HT1080 (cell line): ENCODE data around the gene CHCHD3. TPM values are rescaled to one million over a fixed set of nuclear protein-coding genes. Genes with fewer than 3 reads are reported as not detected.
A peak's percentile ranks its signal among the peaks of the same experiment; 100 is the strongest.

ENCODE experiments used
- DNase-seq: peaks from one replicate; pipeline ENCODE4 v3.0.0-alpha.2; 2015; ENCODE audit warnings: low read depth
- total RNA-seq: library from RNA; depleted of rRNA; stranded (reverse); fragments of >200 nt; shearing (Covaris generic); gene quantifications from 2 replicates; pipeline ENCODE4 v1.2.3, GENCODE V29; 2014

The CHCHD3 gene
- total RNA-seq, 1 experiment from 2014 or later: 148 TPM

DNA sequence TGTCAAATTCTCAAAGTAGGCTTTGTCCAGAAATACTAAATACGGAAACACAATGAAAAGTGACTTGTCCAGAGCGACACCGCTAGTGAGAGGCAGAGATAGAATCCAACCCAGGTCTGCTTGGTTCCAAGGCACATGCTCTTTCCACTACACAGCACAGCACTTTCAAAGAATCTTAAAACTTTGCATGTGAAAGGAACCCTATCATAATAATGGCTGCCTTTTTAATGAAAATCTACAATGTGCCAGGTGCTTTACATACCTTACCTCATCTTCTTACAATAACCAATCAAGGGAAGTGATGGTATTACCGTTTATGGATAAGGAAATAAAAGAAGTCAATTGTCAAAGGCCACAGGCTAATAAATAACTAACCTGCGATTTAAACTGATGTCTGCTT is 2.6 kb downstream of the CHCHD3 start:
- no peak for DNase-seq

DNA sequence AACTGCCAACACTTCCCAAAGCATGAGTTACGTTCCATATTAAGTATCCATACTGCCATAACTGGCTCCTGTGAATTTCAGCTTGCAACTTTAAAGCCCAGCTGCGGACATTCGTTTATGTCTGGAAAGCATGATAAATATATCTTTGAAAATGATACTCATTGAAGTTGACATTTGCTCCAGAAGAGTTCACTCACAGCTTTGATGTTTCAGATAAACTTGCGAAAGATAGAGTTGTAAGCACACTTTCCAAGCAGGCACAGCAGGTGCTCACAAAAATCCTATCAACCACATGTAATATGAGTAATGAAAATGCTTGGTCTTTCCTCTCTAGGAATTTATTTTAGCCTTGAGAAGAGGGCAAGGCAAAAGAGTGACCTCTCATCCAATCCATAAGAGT is 4.5 kb downstream of the CHCHD3 start:
- no peak for DNase-seq

DNA sequence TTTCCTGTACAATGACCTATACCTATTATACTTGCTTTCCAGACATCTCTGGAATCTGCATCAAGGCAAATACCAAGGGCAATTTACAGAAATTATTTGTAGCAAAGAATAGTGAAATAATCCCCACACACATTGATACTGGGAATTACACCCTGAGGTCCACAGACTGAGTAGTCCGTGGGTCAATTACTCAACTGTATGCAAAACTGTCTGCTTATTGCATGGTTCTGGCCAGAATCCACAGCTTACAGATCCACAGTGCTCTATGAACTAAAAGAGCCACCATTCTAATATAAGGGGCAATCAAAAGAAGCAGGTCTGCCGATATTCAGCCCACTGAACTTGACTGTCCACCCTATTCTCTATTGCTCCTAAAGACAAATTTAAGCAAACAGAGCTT is 5.7 kb downstream of the CHCHD3 start:
- DNase-seq: no peak

DNA sequence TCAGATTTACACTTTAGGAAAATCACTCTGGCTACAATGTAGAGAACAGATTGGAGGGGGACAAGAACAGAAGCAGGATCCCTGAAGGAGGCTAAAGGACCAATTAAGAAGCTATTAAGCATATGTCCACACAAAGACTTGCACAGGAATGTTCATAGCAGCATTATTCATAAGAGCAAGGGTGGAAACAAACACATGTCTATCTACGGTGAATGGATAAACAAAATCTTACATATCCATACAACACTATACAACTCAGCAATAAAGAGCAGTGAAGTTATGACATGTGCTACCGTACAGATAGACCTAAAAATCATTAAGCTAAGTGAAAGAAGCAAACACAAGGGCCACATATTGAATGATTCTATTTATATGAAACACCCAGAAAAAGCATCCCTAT is 10.4 kb downstream of the CHCHD3 start:
- no peak for DNase-seq

DNA sequence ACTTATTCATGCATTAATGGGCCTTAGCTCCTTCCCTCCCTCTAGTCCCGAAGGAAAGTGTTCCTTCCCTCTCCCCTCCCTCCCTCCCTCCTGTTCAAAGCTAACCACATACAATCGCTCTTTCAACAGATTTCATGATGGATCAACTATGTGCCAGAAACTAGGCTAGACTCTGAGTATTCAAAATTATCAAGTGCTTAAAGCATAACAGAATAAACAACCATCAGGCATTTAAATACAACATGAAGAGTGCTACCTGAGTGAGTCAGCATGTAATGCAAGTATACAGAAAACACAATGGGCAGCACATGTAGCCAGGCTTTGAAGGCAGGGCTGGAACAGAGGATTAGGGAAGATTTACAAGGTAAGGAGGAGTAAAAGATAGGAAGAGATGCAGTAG is 11.3 kb downstream of the CHCHD3 start:
- DNase-seq: no peak

DNA sequence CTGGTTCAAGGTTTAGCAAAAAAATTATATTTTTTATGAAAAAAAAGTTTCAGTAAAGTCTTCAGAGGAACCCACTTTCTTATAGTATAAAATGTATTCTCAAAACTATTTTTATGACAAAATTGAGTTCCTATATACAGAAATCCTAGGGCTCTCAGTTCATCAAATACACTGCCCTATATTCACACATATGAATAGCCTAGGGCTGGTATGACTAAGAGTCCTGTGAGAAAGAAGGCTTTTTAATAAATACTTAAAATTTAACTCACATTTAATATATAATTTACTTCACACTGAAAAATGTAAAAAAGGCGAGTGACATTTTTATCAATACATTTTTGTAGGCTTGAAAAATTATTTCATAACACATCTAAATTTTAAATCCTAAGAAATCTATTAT is 16.6 kb downstream of the CHCHD3 start:
- DNase-seq: no peak

DNA sequence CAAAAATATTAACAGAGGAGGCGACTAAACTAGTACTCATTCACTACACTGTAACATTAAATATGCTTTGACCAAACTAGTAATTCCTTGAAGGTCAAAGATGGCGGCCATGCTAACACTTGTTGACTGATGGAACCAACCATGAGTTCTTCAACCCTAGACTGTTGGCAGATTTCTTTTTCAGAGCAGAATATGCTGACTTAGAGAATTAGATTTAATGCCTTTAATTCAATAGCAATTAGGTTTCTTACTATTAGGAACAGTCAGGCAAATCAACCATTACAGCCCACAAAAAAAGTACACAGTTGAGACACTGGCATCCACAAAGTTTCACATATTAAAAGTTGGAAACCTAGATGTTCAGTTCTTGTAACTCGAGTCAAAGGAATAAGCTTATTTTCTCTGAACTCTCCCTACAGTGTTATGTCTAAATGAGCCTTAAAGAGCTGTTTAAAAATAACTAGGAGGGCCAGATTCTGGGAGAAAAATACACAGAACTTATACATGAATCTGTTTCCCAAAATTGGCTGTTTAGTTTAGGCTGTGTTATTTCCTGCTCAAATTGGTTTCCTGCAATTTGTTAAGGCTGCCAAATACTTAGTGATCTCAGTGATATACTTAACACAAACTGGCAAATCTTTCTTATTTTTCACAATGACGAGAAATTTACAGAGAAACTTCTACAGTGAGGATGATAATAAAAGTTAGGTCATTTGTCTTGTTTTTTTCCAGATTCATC is 17.6 kb downstream of the CHCHD3 start:
- no peak for DNase-seq

DNA sequence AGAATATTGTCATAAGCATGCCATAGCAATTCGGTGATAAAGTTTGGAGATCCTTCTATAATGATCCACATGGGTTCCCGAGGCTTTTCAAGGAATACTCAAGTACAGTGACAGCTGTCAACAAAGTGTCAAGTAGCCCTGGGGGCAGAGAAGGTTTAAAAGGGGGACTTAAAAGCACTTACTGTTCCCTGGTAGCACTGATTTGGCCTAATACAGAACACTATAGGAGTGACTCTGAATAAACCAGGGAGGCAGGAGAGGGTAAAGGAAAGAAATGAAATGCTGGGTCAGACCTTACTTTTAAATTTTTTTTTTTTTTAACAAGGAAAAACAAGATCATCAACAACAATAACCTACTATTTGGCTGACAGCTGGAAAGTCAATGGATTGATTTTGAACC is 20.1 kb downstream of the CHCHD3 start:
- DNase-seq: no peak

DNA sequence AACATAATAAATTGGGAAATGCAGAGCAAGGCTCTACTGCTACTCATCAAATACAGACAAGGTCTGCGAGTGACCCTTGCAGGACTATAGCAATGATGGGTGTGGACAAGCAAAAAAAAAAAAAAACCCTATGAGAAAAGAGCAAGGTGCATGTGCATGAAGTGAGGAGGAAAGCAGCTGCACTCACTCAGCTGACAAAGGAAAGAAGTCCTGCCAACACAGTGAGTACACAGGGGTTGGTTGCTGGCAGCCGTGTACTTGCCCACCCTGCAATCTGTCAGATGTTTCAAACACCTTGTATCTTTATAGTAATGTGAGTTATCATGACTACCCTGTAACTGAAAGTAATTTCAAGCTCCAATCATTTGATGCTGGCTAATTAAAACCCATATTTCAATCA is 20.5 kb downstream of the CHCHD3 start:
- no peak for DNase-seq

DNA sequence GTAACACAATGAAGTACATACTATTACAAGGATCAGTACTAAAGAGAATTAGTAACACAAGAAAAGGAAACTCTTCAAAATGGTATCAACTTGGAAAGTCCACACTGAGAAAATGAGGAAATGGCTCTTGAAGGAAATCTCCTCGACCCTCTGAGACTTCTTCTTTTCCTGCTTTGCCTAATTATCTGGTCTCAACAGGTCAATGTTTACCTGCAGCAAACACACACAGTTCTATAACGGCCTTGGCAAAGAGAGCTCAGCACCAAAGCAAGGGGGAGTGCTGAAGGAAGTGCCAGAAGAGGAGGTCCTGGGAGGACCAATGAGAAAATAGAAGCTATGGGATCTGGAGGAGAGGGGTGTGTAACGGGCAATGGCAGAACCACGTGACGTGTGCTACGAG is 21.9 kb downstream of the CHCHD3 start:
- DNase-seq: no peak

DNA sequence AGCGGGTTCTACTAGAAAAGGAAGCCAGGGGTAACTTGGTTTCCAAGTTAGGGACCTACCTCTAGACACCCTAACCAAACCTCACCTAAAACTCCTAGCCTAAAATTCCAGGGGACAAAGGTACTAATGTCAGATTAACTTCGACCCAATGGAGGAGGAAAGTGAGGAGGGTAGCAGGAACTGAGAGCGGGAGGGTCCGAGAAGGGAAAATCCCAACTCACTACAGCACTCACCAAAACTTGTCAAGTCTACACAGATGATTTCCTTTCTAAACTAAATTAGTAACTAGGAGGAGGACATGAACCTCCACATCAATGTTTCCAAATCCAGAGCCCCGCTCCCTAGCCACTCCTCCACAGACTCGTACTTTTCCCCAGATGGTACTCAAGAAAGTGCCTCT is 22.6 kb downstream of the CHCHD3 start:
- no peak for DNase-seq

DNA sequence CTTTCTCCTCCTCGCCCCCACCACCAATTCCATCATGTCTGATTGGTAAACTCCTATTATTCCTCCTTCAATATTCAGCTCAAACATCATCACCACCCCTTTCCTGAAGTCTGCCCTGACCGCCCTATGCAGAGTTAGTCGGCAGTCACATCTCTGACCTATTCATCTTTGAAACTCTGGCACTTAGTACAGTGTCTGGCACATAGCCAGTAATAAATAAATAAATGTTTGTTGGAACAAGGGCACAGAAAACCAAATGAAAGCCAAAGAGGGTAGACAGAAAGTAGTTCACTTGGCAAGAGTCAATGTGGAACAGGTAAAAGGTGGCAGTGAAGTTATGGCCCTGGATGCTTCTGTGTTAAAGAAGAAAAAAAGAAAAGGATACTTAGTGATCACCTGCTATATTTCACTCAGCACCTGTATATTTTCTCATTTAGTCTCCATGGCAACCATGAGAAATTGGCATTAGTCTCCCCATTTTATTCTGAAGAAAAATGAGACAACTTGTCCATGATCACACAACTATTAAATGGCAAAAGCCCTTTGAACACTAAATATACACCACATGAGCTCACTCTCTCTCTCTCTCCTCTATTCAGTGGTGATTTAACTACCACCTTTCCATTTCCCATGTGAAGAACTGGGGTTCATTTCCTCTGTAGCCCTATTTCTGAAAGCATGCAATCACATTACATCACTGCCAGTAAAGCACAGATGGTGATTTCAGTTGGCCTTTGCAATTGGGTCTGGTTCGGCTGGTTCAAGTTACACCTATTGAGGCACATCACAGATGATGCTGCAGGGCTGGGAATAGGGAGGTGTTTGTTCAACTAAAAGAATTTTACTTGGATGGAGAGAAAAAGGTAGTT is 25.3 kb downstream of the CHCHD3 start:
- DNase-seq: no peak

DNA sequence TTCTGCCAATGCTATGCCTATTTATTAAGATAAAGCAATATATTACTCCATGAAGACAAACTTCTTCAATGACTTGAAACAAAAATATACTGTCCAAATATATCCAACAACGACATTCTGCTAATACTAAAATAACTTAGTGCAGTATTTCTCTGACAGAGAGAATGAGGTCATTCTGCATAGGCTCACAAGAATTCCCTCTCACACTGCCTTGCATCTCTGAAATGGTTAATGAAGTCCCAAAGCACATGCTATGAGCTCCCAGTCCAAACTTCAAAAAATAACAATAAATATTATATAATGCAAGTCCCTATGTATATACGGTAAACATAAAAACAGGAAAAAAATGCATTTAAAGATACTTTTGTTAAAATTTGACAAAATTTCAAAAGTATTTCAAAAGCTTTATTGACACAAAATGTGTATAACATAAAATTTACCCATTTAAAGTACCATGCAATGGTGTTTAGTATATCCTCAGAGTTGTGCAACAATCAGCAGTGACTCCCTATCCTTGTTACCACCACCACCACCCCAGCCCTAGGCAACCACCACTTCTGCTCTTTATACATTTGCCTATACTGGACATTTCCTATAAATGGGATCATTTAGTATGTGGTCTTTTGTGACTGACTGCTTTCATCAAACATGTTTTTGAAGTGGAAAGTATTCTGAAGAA is 27.6 kb downstream of the CHCHD3 start:
- DNase-seq: peak; percentile 4

DNA sequence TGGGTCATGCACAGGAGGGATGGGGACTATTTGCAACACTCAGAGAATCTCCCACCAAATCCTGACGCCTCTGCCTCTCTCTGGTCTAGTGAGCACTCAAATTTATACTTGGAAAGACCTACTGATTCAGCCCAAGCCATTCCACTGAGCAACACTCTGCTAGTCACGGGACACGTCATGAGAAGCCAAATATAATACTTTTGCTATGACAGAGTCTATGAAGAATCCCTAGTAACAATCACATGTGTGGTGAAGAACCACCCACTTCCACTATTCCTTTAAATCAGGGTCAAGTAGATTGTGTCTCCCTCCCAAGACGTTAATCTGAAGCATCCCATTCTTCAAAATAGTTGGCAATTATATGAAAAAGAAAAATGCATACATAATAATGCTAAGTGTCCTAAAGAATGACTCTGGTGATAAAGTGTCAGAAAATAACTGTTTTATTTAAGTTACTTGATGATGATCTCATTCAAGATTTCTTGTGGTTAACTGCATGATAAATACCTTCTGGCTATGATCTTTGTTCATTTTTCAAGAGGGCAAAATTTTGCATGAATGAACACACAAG is 28.5 kb downstream of the CHCHD3 start:
- DNase-seq: peak; percentile 94

DNA sequence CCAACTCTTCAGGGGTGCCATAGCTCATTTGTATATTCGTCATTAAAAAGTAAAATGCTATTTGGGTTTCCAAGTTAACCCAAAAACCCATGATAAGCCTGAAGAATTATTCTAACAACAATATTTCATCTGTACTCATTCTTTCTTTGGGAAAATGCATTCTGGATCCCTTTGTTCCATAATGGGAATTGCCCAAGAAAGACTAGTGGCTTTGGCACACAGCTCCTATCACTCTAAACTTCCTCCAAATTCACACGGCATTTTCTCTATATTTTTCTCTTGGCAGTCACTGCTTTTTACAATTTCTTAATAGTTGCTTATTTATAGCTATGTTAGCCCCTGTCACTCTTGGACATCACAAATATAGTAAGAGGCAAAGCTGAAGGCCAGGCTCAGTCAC is 29.1 kb downstream of the CHCHD3 start:
- no peak for DNase-seq

DNA sequence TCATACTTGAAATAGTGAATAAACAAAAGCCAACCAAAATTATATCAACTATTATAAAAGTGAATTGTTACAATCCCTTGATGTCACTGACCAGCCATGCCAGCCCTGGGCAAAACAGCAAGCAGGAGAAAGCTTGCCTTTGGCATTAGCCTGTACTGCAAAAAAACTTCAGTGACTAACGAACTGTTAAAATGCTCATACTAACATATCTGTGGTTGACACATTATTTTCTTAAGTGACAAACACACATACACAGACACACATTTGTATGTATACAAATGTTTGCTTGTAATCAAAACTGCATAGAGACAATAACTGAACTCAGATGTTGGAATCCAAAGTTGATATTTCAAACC is 29.5 kb downstream of the CHCHD3 start:
- DNase-seq: no peak

DNA sequence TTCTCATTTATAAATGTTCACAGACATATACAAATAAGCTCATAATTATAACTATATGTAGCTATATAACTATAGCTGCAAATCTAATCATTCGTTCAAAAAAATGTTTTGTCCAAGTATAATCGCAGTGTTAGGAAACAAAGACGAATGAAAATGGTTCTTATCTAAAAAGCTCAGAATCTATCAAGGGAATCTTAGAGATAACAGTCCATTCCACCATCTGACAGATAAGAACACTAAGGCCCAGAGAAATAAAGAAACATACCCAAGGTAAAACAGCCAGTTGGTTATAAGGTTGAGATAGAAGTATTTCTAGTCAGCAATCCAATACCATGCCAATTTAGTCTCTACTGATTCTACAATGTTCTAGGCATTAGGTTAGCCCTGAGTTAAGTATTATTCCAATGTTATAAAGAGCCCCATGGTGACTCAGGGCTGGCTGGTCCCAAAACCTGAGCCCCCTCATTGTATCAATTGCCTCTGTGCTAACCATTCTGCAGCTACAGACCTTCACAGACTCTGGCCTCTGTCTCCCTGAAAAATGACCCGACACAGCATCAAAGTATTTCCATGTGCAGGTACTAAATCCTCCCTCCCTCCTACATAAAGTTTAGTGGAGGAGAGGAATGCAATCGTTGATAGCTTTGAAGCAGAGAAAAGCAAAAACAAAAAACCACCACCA is 30.0 kb downstream of the CHCHD3 start:
- DNase-seq: no peak

DNA sequence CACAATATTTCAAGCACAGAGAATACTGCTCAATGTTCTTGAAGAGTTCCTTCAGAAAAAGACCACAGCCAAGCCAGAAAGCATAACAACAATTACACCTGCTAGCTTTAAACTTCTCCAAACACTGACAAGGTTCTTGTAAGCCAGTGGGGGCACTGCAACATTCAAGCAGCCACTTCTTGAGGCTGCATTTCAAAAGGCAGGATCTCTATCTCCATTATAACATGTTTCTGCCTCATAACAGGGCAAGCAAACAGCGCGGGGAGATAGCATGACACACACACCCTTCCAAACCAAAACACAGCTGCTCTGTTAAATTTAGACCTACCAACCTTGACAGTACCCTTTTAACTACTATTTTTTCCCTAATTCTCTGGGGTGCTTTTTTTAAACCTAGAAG is 30.8 kb downstream of the CHCHD3 start:
- DNase-seq: no peak

DNA sequence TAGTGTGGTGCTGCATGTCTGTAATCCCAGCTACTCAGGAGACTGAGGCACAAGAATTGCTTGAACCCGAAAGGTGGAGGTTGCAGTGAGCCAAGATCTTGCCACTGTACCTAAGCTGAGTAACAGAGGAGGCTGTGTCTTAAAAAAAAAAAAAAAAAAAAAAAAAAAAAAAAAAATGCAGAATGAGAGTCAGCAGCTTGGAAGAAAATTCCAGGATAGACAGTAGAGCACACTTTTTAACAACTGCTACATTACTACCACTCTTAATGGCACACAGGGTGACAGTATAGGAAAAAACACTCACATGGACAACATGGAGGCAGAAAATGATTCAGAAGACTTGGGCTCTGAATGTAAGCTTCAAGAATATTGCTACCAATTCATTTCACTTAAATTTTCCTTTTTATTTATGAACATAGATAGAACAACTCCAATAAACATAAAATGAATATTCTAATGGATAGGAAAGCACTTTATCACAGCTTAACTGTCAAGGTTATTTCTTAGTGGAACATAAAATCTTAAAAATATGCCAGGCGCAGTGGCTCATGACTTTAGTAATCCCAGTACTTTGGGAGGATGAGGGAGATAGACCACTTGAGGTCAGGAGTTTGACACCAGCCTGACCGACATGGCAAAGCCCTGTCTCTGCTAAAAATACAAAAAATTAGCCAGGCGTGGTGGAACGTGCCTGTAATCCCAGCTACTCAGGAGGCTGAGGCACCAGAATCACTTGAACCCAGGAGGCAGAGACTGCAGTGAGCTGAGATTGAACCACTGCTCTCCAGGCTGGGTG is 31.5 kb downstream of the CHCHD3 start:
- DNase-seq: no peak

DNA sequence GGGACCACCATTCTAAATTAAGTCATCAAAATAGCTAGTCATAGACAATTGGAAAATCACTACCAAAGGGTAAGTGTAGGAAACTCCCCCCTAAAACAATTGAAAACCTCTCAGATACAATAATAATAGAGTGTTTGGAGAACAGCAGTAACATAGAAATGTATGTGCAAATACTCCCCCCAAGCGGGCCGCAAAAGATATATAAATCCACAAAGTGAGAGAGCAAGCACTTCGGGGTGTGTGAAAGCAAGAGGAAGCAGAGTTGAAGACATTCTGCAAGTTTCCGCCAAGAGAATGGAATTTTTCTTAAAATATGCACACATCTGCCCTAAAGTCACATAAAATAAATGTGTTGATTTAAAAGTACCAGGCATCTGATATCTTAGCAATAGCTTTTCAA is 33.3 kb downstream of the CHCHD3 start:
- no peak for DNase-seq

DNA sequence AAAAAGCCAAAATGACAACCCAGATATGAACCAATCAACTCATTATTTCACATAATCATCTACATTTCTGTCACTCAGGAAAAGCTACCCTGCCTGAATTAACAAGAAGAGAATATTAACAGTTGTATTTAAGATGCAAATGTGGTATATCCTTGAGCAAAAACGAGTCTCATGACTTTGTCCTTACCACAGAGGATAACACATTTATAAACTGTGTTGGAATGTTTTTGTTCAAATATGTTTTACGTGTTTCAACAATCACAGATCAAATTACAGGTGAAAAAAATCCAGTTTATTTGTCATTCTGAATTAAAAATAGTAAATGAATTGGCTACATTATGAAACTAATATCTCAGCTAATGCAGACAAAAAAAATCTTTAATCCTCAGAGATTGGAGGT is 34.6 kb downstream of the CHCHD3 start:
- DNase-seq: no peak
